Activated T-helper 1 cell treated with anti-CD3 and anti-CD28 coated beads, Interleukin-2, amount 50 U/mL, for 16 hours (primary cell): Measurements from ENCODE around the gene UPB1.
"Not testable (repeated sequence)": the region's sequence is repeated elsewhere in the genome, so short reads cannot be mapped to it uniquely, and the experiment has no call there.

Experiments
- DNase-seq, 2 donors: peaks; one replicate each; pipeline ENCODE4 v3.0.0-alpha.2; 2020; ENCODE audit warnings: low read depth in 1 of 2, low spot score in 1 of 2

UPB1 gene

DNA sequence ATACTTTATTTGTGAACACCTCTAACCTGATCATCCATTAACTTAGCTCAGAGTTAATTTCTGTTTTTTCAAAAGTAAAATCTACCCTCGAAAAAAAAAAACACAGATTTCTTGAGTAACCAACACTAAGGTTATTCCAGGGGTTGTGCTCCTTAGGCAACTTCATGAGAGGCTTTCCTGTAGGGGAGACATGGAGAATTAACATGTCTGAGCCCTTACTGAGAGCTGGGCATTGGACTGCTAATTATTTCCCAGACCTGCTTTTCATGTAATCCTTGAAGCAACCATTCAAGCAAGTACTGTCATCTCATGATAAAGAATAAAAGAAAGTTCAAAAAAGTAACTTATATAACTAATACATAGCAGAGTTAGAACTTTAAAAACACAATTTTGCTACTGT, 13.5 kb upstream of the UPB1 start:
- no peak for DNase-seq

DNA sequence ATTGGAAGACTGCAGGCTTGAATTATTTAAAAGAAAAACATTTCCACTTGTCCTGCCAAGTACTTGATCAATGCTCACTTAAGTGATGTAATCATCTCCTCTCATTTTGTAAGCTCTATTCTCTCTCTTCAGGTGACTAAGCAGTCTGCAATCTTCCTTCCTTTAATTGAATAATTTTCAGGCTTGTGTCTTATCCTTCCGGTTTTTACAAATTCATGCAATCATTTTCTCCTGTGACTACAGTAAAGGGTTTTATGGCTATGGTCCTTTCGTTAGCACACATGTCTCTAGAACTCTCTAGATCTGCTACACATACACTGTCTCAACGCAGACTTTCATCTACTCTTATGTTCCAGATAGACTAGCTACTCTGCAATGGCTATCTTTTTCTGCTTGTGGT, 12.6 kb upstream of the UPB1 start:
- DNase-seq, result no peak

DNA sequence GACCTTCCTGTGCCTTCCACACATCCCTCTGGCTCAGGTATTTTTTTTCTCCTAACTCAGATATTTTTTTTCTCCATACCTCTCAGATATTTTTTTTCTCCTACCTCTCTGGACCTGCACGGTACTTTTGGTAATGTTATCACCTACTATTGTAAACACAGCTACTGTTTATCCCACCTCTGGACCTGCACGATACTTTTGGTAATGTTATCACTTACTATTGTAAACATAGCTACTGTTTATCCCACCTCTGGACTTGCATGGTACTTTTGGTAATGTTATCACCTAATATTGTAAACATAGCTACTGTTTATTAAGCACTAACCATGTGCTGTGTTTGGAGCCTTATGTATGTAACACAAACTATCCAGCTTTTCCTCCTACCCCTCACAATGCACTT, 12.1 kb upstream of the UPB1 start:
- DNase-seq, result no peak

DNA sequence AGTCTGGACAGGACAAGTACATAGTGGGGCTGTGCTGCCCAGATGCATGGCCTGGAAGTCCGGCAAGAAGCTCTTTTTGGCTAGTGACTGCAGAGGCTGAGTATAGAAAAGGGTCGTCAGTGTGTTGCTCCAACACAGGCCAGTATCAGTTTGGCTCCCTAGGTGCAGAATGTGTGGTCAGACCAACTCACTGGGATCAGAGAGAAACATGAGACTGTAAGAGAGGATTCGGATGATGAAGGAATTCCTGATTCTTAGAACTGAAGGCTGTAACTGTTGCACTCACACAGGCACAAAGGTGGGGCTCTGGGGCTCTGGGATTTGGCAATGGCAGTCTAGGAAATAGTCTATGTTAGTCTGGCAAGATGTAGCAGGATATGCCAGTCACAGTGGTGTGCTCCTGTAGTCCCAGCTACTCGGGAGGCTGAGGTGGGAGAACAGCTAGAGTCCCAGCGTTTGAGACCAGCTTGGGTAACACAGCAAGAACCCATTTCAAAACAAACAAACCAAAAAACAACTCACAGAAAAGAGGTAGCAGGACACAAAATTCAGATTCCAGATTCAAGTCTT, 11.1 kb upstream of the UPB1 start:
- DNase-seq, result no peak

DNA sequence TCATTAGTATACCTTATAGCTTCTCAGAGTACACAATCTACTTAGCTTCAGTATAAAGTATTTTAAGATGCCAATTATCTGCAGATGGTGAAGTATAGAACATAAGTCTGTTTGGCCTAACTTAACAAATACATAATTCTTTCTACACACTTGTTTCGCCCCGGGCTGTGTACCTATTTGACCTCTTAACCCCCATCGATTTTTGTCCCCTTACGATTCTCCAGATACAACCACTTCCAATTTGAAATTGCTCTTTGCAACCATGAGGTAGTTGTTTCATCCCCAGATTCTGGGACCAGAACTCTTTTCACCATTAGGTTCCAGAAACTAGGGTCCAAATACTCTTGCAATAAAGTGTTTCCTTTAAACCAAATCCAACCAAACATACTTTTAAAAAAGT, 10.0 kb upstream of the UPB1 start:
- DNase-seq, result no peak

DNA sequence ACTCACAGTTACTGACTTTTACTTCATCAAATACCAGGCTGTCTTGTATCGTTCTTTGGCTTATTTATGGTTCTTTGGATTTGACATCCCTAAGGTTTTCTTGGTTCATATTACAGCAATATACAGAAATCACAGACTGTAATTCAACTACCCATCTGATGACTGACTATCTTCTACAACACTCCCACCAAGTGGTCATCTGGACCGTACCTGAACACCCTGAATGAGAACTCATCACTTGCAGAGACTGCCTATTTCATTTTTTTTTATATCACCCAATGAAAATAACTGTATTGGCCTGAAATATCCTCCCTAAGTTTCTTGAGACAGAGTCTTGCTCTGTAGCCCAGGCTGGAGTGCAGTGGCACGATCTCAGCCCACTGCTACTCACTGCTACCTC, 9.5 kb upstream of the UPB1 start:
- DNase-seq, result no peak

DNA sequence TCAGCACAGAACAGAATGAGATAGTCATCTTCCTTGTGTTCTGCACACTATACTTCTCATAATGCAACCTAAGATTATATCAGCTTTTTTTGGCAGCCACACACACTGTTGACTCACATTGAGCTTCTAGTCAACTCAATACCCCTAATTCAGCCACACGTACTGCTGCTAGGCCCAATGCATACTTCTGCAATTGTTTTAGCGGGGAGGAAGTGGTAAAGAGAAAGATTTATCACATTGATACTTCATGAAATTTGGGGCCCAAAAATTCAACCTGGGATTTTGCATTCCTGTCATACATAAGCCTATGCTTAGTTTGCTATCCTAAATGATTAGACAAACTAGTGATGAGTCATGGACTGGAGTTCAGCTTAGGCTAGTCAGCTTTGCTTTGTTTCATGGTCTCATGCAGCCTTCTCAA, 8.6 kb upstream of the UPB1 start:
- DNase-seq, result no peak

DNA sequence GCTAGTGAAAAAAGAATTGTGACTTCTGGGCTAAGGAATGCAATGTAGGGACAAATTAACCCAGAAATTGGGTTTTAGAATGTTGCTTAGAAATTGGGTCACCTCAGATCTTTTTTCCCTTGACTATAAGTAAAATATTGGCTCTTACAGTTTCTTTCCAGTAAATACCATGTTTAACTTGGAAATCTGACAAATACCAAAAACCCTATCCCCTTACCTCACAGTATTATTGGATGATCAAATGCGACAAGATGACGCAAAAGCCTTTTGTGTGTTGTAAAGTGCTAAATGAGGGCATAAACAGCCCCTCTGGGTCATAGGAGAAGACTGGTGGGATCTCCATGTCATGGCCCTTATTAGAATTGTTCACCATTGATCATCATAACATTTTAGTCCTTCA, 6.1 kb upstream of the UPB1 start:
- DNase-seq, result no peak

DNA sequence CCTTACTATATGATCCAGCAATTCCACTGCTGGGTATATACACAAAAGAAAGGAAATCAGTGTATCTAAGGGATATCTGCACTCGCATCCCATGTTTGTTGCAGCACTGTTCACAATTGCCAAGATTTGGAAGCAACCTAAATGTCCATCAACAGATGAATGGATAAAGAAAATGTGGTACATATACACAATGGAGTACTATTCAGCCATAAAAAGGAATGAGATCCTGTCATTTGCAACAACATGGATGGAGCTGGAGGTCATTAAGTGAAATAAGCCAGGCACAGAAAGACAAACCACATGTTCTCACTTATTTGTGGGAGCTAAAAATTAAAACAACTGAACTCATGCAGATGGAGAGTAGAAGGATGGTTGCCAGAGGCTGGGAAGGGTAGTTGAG, 5.7 kb upstream of the UPB1 start:
- not testable (repeated sequence) for DNase-seq

DNA sequence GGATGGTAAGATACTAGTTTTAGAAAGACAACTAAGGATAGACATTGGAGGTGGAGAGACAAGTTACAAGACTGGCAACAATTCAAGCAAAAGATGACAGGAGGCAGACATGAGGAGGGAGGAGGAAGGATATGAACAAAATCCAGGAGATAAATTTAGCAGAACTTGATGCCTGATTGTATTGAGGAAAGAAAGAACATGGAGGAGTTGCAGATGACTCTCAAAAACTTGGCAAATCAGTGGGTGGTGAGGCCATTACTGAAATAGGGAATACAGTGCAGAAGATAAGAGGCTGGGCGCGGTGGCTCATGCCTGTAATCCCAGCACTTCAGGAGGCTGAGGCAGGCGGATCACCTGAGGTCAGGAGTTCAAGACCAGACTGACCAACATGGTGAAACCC, 2.7 kb upstream of the UPB1 start:
- no peak for DNase-seq

DNA sequence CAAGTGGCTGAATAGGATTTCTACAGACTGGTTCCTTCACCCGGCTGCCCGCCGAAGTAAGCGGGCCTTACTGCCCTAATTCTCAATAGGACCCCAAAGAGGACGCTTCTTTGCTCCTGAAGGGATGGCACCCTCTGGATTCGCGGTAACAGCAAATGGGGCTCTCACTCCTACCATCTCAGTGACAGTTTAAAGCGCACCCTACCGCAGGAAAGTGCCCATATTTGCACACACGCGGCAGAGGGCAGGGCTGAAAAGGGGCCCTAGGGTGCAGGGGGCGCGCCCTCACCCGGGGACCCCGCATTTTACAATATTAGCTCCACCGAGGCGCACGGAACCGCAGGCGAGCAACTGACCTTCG, 985 bp upstream of the UPB1 start:
- DNase-seq, result no peak

DNA sequence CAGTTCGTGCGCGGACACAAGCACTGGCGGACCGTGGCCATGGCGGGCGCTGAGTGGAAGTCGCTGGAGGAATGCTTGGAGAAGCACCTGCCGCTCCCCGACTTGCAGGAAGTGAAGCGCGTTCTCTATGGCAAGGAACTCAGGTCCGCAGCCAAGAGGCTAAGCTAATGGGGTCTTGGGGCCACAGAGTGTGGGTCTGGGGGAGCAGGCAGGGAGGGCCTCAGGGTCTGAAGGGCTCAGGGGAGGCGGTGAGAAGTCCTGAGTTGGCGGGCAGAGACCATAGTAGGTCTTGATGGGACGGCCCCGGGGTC, 188 bp downstream of the UPB1 start:
- DNase-seq, result no peak

DNA sequence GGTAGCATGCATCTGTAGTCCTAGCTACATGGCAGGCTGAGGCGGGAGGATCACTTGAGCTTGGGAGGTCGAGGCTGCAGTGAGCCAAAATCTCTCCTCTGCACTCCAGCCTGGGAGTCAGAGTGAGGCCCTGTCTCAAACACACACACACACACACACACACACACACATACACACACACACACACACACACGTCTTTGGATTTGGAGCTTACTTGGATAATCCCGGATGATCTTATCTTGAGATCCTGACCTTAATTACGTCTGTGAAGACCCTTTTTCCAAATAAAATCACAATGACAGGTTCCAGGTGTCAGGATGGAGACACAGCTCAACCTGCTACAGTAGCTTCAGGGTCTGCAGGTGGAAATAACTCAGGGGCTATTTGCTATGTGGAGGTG, 1.1 kb downstream of the UPB1 start:
- no peak for DNase-seq

DNA sequence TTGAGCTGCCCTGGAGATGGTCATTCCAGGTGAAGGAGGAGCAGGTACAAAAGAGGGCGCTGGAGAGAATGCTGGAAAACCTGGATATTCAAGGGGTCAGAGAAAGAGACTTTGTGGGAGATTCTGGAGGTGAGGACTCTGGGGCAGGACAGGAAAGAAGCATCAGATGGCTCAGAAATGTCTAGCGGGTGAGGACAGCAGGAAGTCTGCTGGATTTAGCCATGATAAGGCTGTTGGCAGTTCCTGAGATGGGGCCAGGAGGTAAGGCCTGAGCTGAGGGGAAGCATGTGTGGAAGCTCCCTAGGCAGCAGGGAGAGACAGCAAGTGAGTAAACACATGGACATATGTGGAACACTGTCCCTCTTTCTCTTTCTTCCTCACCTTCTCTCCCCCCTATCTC, 1.5 kb downstream of the UPB1 start:
- DNase-seq, result no peak

DNA sequence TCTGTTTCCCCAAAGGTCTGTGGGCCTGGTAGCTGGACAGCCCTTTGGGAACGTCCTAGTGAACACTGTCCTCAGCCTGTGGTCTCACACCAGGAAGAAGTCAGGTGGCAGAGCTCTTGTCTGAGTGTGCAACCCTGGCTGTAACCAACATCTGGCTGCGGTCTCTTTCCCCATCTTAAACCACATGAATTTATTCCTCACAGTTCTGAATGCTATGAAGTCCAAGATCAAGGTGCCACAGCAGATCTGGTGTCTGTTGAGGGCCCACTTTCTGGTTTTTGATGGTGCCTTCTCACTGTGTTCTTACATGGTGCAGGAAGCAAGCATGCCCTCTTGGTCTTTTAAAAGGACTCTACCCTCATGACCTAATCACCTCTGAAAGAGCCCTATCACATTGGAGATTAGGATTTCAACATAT, 2.7 kb downstream of the UPB1 start:
- DNase-seq, result no peak

DNA sequence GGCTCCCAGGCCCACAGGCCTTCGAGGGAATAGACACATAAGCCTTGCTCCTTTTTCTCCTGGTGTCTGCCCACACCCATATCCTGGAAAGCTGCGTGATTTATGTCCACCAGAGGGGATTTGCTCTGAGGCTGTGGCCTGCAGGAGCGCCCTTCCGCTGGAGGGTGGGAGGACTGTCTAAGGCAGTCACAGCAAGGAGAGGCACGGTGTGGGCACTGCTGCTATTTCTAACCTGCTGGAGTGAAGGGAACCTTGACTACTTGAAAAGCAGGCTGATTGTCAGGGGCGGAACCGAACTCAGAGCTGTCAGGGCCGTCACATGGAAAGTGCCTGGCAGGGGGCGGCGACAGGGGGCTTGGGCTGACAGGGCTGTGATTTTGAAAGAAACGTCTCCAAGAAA, 3.7 kb downstream of the UPB1 start:
- no peak for DNase-seq

DNA sequence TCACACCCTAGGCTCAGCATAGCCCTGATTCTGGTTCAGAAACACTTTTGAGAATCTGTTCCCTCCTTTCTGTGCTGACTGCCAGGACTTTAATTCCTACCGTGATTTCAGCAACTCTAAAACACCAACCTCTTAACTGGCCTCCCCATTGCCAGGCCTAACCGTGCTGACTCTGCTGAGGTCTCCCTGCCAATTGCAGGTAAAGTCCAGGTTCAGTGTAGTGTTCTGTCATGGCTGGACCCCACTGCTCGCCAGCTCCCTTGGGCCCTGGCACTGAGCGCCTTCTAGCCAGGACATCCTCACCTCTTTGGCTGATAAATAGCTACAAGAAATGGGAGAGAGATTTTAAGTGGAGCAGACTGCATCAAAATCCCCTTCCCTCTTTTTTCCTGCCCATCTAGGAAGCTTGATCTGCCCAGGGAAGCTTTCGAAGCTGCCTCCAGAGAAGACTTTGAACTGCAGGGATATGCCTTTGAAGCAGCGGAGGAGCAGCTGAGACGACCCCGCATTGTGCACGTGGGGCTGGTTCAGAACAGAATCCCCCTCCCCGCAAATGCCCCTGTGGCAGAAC, 4.7 kb downstream of the UPB1 start:
- DNase-seq, result no peak

DNA sequence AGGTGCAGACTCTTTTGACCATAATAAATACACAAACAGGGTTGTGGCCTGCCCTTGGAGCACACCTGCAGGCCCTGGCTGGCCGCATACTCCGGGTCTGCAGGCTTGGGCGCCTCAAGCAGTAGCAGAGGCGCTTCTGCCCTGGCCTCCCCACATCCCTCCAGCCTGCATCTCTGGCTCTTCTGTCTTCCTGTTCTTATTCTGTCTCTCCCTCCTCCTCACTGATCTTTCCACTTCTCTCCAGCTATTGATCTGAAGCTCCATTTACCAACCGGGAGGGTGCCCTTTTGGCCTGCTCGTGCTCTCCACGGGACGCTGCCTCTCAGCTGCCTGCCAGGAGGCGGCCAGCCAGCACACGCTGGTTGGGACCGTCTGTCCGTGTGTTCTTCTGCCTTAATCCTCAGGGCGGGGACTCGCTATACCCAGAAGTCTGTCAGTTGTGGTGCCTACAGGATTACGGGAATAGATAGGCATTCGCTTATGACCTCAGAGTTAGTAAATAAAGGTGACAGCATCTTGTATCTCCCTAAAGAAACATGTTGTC, 5.2 kb downstream of the UPB1 start:
- no peak for DNase-seq

DNA sequence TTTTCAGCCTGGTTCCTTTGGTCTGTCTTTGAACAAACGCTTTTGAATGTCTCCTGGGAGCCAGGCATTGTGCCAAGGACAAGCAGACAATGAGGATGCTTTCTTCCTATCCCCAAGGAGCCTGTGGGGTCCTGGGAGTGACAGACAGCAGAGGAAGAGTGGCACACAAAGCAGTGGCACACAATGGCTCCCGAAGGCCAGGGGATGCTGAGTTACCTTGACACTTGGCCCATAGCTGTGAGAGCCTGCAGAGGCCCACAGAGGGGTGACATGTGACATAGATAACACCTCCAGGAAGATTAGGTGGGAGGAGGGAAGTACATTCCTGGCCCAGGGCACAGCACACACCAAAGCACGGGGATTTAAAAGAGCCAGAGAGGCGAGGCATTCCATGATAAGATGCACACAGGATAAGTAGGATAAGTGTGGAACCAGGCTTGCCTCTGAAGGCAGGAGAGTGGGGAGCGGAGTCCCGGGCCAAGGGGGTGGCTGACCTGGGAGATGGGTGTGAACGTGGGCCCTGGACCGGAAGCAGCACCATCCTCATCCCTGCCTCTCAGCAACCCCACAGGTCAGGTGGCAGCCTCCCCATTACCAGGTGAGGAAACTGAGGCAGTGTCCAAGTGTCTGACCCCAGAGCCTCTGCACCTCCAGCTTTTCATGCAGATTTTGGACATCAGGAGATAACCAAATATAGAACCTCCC, 6.3 kb downstream of the UPB1 start:
- no peak for DNase-seq

DNA sequence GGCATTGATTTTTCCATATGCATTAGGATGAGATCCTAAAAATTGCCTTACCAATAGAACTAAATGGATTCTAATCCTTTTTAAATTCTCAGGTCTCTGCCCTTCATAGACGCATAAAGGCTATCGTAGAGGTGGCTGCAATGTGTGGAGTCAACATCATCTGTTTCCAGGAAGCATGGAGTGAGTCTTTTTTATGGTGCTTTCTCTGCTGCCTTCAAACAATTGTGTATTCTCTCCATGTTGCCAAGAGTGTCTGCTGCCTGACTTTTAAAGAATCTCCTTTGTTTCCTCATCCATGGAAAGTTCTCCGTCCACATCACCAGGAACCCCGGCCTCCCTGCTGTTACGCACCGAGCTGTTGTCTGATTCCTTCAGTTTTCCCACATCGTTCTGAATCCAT, 6.9 kb downstream of the UPB1 start:
- no peak for DNase-seq

DNA sequence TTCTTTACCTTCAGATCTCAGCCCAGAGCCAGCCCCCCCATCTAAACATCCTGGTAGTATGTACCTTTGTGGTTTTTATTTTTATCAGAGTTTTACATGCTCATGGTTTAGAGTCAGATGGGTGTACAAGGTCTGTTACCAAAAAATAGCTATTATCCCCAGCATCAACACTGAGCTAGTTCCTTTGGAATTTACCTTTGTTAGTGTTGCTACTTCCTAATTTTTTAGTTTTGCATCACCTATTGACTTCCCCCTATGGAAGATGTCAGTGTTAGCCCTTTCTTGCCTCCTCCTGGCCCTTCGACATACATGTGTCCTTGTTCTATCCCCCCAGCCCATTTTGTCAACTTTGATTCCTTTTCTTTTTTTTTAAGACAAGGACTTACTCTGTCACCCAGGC, 7.4 kb downstream of the UPB1 start:
- DNase-seq, result no peak

DNA sequence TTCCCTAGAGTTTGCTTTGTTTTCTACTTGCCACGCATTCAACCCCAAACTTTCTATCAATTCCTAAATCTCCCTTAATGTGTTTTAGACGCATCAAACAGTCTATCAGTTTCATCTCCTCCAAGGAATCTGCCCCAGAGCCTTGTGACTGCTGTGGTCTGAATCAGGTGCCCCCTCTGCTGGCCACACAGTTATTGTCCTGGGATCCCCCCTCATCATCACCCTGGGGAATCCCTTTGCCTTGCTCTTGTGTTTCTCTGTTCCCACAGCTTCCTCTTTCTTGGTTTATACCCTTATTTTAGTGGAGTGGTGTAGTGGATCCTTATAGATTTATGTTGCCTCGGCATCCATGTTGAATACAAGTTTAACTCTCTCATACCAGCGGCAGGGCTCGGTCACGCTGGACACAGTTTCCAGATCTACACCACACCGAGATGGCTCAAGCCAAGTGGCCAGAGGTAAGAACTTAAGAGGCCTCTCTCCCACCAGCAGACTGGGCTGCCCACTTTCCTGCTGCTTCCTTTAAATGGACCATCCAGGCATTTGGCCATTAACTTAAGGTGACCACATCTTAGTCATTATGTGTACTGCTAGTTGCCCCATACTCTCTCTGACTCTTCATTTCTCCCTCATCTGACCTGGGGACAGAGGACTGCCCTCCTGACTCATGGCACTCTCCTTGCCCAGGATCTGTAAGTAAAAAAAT, 8.2 kb downstream of the UPB1 start:
- DNase-seq, result peak; percentile 19 to 46
